NT2/D1 (cell line): ENCODE results near the gene DDX47.

Experiments
- DNase-seq: peaks from one replicate; pipeline ENCODE4 v3.0.0-alpha.2; 2011; ENCODE audit warnings: low read depth, low spot score
- H3K27me3 ChIP-seq: 2 replicates; pipeline ENCODE4 v1.6.0; 2011; ENCODE audit warnings: mild to moderate bottlenecking; ENCODE audit not compliant: insufficient read length, insufficient read depth
- H3K36me3 ChIP-seq: 2 replicates; pipeline ENCODE4 v1.6.1; 2011; ENCODE audit warnings: mild to moderate bottlenecking, low read length, mixed read lengths; ENCODE audit not compliant: insufficient read depth, insufficient read length
- H3K4me1 ChIP-seq: 2 replicates; pipeline ENCODE4 v1.5.1; 2011; ENCODE audit not compliant: insufficient read depth, insufficient read length
- H3K4me3 ChIP-seq: 2 replicates; pipeline ENCODE4 v1.5.1; 2011; ENCODE audit warnings: low read depth; ENCODE audit not compliant: insufficient read length
- H3K9ac ChIP-seq: 2 replicates; pipeline ENCODE4 v1.6.0; 2011; ENCODE audit warnings: low read depth; ENCODE audit not compliant: insufficient read length
- H3K9me3 ChIP-seq: 2 replicates; pipeline ENCODE4 v1.5.1; 2011; ENCODE audit warnings: mild to moderate bottlenecking, low read length; ENCODE audit not compliant: insufficient read depth
- SUZ12 ChIP-seq: IDR thresholded peaks from 2 replicates; pipeline ENCODE4 v1.6.1; 2011; ENCODE audit not compliant: insufficient read length, insufficient read depth; ENCODE audit errors: extremely low read depth
- YY1 ChIP-seq: IDR thresholded peaks from 2 replicates; pipeline ENCODE4 v1.6.1; 2011; ENCODE audit not compliant: insufficient read length, insufficient read depth
- ZNF274 ChIP-seq: IDR thresholded peaks from 2 replicates; pipeline ENCODE4 v1.6.1; 2011; ENCODE audit warnings: mild to moderate bottlenecking, low read depth, low read length

DDX47 gene

GRCh38 chr12:12813120-12814101, at the start of gene DDX47:
TSS of gene DDX47 (plus strand) at chr12:12813346. CDS start at chr12:12813368, 22 bp downstream.
- TF ChIP-seq YY1 (peak; percentile 96), SUZ12 (no peak)

DNA sequence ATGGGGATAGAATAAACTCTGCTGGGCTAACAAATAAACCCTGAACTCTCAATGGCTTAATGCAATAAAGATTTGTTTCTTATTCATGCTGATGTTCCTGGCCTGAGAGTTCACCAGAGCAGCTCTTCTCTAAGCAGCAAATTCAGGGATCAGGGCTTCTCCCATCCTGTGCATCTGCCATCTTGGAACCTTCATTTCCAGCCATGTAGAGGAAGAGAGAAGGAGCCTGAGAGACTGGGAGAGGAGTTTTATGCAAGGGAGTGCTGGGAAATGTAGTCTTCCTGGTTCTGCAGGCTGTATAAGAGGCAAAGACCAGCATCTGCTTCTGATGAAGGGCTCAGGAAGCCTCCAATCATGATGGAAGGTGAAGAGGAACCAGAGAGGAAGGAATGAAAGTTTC, 48.3 kb upstream of the DDX47 start:
- H3K9me3 ChIP-seq = no peaks in the 10 kb centered on the region
- H3K4me3 ChIP-seq = no peak overlapping the region
- H3K27me3 ChIP-seq = no peaks in the 10 kb centered on the region
- no peaks in the 10 kb centered on the region for H3K36me3 ChIP-seq
- TF ChIP-seq ZNF274 (no peak), YY1 (peak; percentile 23)
- no peak for DNase-seq
- H3K4me1 ChIP-seq = no peaks in the 10 kb centered on the region
- H3K9ac ChIP-seq = no peak overlapping the region

More at GRCh38 chr12:12813120-12814101, at the start of gene DDX47:
- Histone ChIP-seq H3K4me3 (peak within 1 kb of the TSS; percentile 89), H3K9ac (peak within 1 kb of the TSS; percentile 96), H3K4me1 (no peaks in the 10 kb centered on the region), H3K27me3 (no peaks in the 10 kb centered on the region), H3K9me3 (no peaks in the 10 kb centered on the region), H3K36me3 (peaks cover 43% of the 10 kb centered on the region)
- DNase-seq = peak; percentile 100

DNA sequence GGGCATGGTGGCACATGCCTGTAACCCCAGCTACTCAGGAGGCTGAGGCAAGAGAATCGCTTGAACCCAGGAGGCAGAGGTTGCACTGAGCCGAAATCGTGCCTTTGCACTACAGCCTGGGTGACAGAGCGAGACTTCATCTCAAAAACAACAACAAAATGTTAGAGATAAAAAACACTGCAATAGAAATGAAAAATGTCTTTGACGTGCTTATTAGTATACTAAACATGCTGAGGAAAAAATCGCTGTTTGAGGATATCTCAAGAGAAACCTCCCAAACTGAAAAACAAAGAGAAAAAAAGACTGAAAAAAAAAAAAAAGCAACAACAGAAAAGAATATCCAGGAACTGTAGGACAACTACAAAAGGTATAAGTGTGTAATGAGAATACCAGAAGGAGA, 42.9 kb upstream of the DDX47 start:
- H3K9me3 ChIP-seq = peaks cover 13% of the 10 kb centered on the region
- H3K27me3 ChIP-seq = no peaks in the 10 kb centered on the region
- H3K4me3 ChIP-seq = no peak overlapping the region
- no peaks in the 10 kb centered on the region for H3K36me3 ChIP-seq
- H3K4me1 ChIP-seq = no peaks in the 10 kb centered on the region
- TF ChIP-seq ZNF274 = no peak
- TF ChIP-seq YY1 = no peak
- TF ChIP-seq SUZ12 = no peak
- no peak overlapping the region for H3K9ac ChIP-seq
- no peak for DNase-seq

DNA sequence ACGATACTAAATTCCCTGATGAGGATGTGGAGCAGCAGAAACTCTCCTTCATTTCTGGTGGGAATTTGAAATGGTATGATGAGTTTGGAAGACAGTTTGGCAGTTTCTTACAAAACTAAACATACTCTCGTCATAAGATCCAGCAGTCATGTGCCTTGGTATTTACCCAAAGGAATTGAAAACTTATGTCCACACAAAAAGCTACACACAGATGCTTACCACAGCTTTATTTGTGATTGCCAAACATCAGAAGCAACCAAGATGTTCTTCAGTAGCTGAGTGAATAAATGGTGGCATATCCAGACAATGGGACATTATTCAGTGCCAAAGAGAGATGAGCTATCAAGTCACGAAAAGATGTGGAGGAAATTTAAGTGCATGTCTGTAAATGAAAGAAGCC, 38.4 kb upstream of the DDX47 start:
- H3K27me3 ChIP-seq = no peaks in the 10 kb centered on the region
- H3K9me3 ChIP-seq = peaks cover 13% of the 10 kb centered on the region
- no peaks in the 10 kb centered on the region for H3K4me1 ChIP-seq
- no peak overlapping the region for H3K9ac ChIP-seq
- DNase-seq = no peak
- TF ChIP-seq SUZ12 = no peak
- no peak for TF ChIP-seq YY1
- no peak for TF ChIP-seq ZNF274
- H3K36me3 ChIP-seq = no peaks in the 10 kb centered on the region
- H3K4me3 ChIP-seq = no peak overlapping the region

DNA sequence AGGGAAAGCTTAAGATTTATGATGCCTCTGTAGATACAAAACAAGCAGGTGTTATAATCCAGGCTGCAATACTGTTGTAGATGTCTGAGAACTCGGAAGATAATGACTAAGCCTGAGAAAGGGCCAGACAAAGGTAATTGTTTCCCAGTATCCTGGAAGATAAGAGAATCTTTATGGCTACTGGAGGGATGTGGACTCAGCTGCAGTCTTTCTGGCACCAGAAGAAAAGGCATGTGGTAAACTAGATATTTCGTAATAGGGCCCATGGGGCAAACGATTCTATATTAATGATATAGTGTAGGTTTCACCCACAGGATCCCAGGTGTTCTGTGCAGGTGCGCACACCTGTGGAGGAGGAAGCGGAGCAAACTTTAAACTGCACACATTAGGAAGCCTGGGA, 36.9 kb upstream of the DDX47 start:
- DNase-seq = no peak
- H3K4me3 ChIP-seq = no peak overlapping the region
- TF ChIP-seq ZNF274 (no peak), YY1 (no peak), SUZ12 (no peak)

GRCh38 chr12:12777092-12777491, 36.1 kb upstream of the DDX47 start:
- H3K27me3 ChIP-seq = no peaks in the 10 kb centered on the region
- no peaks in the 10 kb centered on the region for H3K4me1 ChIP-seq
- H3K36me3 ChIP-seq = no peaks in the 10 kb centered on the region
- H3K9me3 ChIP-seq = peaks cover 13% of the 10 kb centered on the region
- no peak overlapping the region for H3K9ac ChIP-seq
- H3K4me3 ChIP-seq = no peak overlapping the region
- no peak for TF ChIP-seq ZNF274
- TF ChIP-seq SUZ12 = no peak
- no peak for TF ChIP-seq YY1
- DNase-seq = no peak

More for the DNA sequence above, 36.9 kb upstream of the DDX47 start:
- Histone ChIP-seq H3K27me3 (no peaks in the 10 kb centered on the region), H3K9me3 (peaks cover 13% of the 10 kb centered on the region), H3K9ac (no peak overlapping the region), H3K4me1 (no peaks in the 10 kb centered on the region), H3K36me3 (no peaks in the 10 kb centered on the region)

DNA sequence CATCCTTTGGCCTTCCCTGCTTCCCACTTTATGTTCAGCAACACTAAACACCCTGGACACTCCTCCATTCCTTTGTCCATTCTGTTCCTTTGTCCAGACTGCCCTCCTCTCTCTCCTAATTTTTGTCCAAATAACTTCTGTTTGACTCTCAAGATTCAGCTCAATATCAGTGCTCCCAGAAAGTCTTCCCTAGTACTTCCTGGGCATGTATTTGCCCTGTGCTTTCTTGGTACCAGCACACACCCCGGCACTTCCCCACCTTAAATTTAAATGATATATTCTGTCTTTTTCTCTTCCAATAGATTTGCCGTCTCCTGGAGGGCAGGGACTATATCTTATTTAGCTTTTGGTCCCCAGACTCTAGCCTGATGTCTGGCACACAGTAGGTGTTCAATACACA, 34.1 kb upstream of the DDX47 start:
- Histone ChIP-seq H3K9me3 (0 out of 2 replicates have a peak, but pooled peaks cover under 1% of the 10 kb centered on the region), H3K4me3 (no peak overlapping the region), H3K36me3 (no peaks in the 10 kb centered on the region), H3K9ac (no peak overlapping the region), H3K27me3 (no peaks in the 10 kb centered on the region), H3K4me1 (no peaks in the 10 kb centered on the region)
- DNase-seq = no peak
- TF ChIP-seq SUZ12 (no peak), YY1 (no peak), ZNF274 (no peak)
